ENCODE data around the gene CEBPE. TPM values are rescaled to one million over a fixed set of nuclear protein-coding genes. Genes with fewer than 3 reads are reported as not detected.

Gene CEBPE
- total RNA-seq, 1 experiment from 2014 or later = not detected

GRCh38 chr14:23093526-23093925 lies 25.5 kb downstream of the CEBPE start:
- Histone ChIP-seq H3K27me3 (ENCODE audit: control insufficient read depth, insufficient read depth, low read length) (no peaks in the 10 kb centered on the region), H3K36me3 (replicated peaks; ENCODE audit: control insufficient read depth, insufficient read depth, low read length) (peaks cover 39% of the 10 kb centered on the region), H3K4me3 (ENCODE audit: insufficient read depth, low read depth, low read length) (no peak overlapping the region)
- no peak for DNase-seq

DNA sequence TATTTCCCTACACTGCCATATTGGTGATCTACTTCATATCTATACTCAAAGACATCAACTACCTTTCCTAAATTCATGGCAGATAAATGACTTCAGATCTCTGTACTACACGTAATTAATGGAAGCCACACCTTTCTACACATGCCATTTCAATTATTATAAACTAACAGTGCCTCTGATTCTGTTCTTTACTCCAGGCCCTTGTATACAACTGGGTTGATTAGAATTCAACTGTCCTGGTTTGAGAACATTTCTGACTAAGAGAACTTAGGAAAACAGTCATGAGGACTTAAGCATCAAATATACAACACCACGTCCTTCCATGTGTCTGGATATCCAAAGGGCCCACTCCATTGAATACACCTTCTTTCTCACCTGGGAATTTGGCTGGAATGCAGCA lies 26.0 kb downstream of the CEBPE start:
- DNase-seq = no peak
- Histone ChIP-seq H3K4me3 (ENCODE audit: insufficient read depth, low read depth, low read length) (no peak overlapping the region), H3K27me3 (ENCODE audit: control insufficient read depth, insufficient read depth, low read length) (no peaks in the 10 kb centered on the region), H3K36me3 (replicated peaks; ENCODE audit: control insufficient read depth, insufficient read depth, low read length) (peaks cover 40% of the 10 kb centered on the region)

- Histone ChIP-seq H3K4me3 (ENCODE audit: insufficient read depth, low read depth, low read length) (no peak overlapping the region), H3K27me3 (ENCODE audit: control insufficient read depth, insufficient read depth, low read length) (no peaks in the 10 kb centered on the region)
These were observed 27.5 kb downstream of the CEBPE start for GRCh38 chr14:23091294-23092225.

DNA sequence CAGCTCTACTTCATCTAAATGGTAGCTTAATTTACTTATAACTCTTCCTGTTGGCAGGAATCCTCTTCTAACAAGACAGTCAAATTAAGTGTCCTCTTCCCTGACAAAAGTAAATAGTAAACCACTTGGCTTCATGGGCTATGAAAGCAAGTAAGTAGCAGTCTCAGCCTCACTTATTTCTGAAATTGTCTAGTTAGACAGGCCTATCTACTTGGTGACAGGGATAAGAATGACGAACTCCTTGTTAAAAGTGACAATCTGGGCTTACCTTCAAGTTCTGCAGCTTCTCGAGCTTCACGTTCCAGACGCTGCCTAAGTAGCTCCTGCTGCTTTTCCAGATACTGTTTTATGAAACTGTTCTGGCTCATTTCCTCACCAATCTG lies 28.8 kb downstream of the CEBPE start:
- DNase-seq = no peak
- peaks cover 39% of the 10 kb centered on the region for H3K36me3 ChIP-seq (replicated peaks; ENCODE audit: control insufficient read depth, insufficient read depth, low read length)

More at GRCh38 chr14:23091294-23092225, 27.5 kb downstream of the CEBPE start:
- DNase-seq = no peak
- peaks cover 36% of the 10 kb centered on the region for H3K36me3 ChIP-seq (replicated peaks; ENCODE audit: control insufficient read depth, insufficient read depth, low read length)

DNA sequence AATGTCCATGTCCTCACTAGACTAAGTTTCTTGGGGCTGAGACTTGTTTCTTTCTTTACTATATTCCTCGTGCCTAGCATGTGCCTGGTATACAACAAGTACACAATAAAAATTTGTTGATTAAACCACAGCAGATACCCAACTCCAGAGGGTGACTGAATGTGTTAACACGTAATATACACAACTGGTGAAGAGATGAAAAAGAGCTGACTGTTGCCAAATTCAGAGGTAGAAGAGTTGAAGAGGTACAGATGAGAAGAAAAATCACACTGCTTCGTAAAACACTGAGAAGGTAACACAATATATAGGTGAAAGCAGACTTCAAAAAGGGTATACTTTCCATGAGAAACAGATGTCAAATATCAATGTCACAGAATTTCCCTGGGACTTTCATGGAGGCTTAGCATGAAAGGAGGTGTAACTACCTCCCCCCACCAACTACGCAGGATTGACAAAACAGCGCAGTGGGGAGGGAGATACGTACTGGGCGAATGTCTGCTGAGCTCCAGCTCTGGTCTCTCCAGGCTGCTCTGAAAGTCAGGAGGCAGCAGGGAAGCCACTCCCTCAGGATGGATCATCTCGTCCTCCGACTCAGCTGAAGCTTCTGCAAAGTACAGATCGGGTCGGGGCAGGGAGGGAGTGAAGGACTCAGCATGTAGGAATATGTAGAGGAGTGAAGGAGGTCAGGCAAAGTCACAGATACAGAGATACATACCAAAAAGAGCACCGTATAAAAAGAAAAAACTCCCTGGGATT lies 29.4 kb downstream of the CEBPE start:
- peaks cover 39% of the 10 kb centered on the region for H3K36me3 ChIP-seq (replicated peaks; ENCODE audit: control insufficient read depth, insufficient read depth, low read length)
- no peaks in the 10 kb centered on the region for H3K27me3 ChIP-seq (ENCODE audit: control insufficient read depth, insufficient read depth, low read length)
- H3K4me3 ChIP-seq (ENCODE audit: insufficient read depth, low read depth, low read length) = no peak overlapping the region
- no peak for DNase-seq

More for the DNA sequence above, 28.8 kb downstream of the CEBPE start:
- no peaks in the 10 kb centered on the region for H3K27me3 ChIP-seq (ENCODE audit: control insufficient read depth, insufficient read depth, low read length)
- no peak overlapping the region for H3K4me3 ChIP-seq (ENCODE audit: insufficient read depth, low read depth, low read length)

DNA sequence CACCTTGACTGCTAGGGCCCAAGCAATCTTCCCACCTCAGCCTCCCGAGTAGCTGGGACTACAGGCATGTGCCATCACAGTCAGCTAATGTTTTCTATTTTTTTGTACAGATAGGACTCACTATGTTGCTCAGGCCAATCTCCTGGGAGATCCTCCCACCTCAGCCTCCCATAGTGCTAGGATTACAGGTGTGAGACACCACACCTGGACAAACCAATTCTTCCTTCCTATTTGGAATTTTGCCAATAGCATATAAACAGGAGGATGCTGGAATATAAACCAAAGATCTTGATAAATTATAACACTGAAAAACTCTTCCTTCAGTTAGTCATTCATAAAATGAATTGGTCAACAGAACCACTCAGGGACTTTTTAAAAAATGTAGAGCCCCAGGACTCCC lies 32.5 kb downstream of the CEBPE start:
- no peak for DNase-seq
- Histone ChIP-seq H3K4me3 (ENCODE audit: insufficient read depth, low read depth, low read length) (no peak overlapping the region), H3K36me3 (replicated peaks; ENCODE audit: control insufficient read depth, insufficient read depth, low read length) (peaks cover 28% of the 10 kb centered on the region), H3K27me3 (ENCODE audit: control insufficient read depth, insufficient read depth, low read length) (no peaks in the 10 kb centered on the region)

DNA sequence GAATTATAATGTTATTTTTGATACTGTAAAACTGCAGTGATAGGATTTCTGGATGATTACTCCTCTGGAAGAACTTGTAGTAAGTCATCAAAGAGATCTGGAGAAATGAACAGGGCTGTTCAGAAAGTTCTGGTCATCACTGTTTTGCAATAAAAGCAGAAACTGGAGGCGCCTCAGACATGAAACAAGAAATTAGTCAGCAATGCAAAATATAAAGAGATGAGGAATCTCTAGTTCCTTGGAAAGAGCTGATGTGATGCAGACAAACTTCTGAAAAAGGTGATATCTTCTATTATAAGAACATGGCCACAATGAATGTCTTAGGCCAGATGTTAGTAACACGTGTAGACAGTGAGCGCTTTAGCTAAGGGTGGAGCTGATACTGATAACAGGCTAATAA lies 33.6 kb downstream of the CEBPE start:
- no peak overlapping the region for H3K4me3 ChIP-seq (ENCODE audit: insufficient read depth, low read depth, low read length)
- H3K36me3 ChIP-seq (replicated peaks; ENCODE audit: control insufficient read depth, insufficient read depth, low read length) = peaks cover 28% of the 10 kb centered on the region
- no peak for DNase-seq
- H3K27me3 ChIP-seq (ENCODE audit: control insufficient read depth, insufficient read depth, low read length) = no peaks in the 10 kb centered on the region

GRCh38 chr14:23080474-23080873 lies 38.6 kb downstream of the CEBPE start:
- Histone ChIP-seq H3K36me3 (replicated peaks; ENCODE audit: control insufficient read depth, insufficient read depth, low read length) (peaks cover 42% of the 10 kb centered on the region), H3K27me3 (ENCODE audit: control insufficient read depth, insufficient read depth, low read length) (no peaks in the 10 kb centered on the region), H3K4me3 (ENCODE audit: insufficient read depth, low read depth, low read length) (no peak overlapping the region)
- DNase-seq = no peak

DNA sequence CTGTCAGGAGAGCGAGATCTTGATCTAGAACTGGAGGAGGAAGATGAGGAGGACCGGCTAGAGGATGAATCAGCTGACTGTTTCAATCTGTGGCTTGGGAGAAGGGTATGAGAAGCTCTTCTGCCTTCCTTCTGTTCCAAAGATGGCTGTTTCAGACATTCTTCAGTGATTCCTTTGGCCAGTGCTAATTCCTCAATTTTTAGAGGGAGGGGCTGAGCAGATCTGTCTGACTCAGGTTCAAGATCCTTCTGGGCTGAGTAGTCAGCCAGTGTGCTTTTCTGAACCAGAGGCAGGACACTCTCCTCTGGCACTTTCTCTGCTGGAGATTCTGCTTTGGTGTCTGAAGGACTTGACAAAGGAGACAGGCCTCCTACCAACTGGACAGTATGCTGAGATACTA lies 39.3 kb downstream of the CEBPE start:
- no peaks in the 10 kb centered on the region for H3K27me3 ChIP-seq (ENCODE audit: control insufficient read depth, insufficient read depth, low read length)
- DNase-seq = no peak
- no peak overlapping the region for H3K4me3 ChIP-seq (ENCODE audit: insufficient read depth, low read depth, low read length)
- peaks cover 46% of the 10 kb centered on the region for H3K36me3 ChIP-seq (replicated peaks; ENCODE audit: control insufficient read depth, insufficient read depth, low read length)

DNA sequence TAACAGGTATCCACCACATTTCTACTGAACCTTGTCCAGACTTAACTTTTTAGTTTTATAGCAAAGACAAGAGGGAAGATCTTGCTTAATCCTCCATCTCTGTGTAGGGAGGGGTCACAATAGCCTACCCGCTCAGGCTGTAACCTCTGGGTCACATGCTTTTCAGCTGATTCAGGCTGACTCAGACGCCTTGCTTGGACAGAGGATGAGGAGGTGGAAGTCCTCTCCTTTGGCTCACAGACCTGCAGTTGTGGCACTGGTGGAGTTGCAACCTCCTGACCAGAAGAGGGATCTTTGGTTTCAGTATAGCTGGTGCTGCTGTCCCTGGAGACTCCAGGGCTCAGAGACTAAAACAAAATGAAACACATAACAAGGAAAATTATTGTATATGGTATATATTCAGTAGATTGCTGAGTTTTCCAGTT lies 40.4 kb downstream of the CEBPE start:
- Histone ChIP-seq H3K4me3 (ENCODE audit: insufficient read depth, low read depth, low read length) (no peak overlapping the region), H3K27me3 (ENCODE audit: control insufficient read depth, insufficient read depth, low read length) (no peaks in the 10 kb centered on the region), H3K36me3 (replicated peaks; ENCODE audit: control insufficient read depth, insufficient read depth, low read length) (peaks cover 46% of the 10 kb centered on the region)
- DNase-seq = no peak

- Histone ChIP-seq H3K27me3 (ENCODE audit: control insufficient read depth, insufficient read depth, low read length) (no peaks in the 10 kb centered on the region), H3K36me3 (replicated peaks; ENCODE audit: control insufficient read depth, insufficient read depth, low read length) (peaks cover 48% of the 10 kb centered on the region), H3K4me3 (ENCODE audit: insufficient read depth, low read depth, low read length) (no peak overlapping the region)
- no peak for DNase-seq
These were observed 41.1 kb downstream of the CEBPE start for GRCh38 chr14:23077962-23078361.

DNA sequence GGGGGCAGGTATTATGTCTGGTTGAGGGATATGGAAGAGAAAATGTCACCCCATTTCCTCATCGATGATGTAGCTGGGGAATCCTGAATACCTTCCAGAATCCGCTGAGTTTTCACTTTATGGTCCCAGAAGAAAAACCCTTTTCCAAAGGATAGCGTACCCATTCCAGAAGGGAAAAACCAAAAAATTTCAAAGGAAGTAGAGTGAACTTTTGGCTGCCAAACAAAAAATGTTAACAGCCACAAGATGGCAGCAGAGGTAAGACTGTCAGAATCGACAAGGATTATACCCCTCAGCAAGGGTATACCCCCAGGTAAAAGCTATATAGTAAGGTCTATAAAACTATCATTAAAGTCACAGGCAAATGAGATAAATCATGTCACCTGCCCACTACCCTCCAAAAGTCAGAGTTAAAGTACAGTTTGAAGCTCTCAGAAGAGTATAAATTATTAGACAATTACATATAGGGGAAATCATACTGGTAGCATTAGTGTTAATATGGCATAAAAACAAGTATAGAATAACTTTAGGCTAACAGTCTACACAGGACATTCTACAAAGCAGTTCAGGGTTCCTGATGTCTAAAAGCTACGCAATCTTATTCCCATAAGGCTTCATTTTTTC lies 42.2 kb downstream of the CEBPE start:
- Histone ChIP-seq H3K36me3 (replicated peaks; ENCODE audit: control insufficient read depth, insufficient read depth, low read length) (peaks cover 51% of the 10 kb centered on the region), H3K27me3 (ENCODE audit: control insufficient read depth, insufficient read depth, low read length) (no peaks in the 10 kb centered on the region), H3K4me3 (ENCODE audit: insufficient read depth, low read depth, low read length) (no peak overlapping the region)
- DNase-seq = peak; percentile 58

GRCh38 chr14:23074906-23075305 lies 44.1 kb downstream of the CEBPE start:
- peaks cover 41% of the 10 kb centered on the region for H3K36me3 ChIP-seq (replicated peaks; ENCODE audit: control insufficient read depth, insufficient read depth, low read length)
- H3K27me3 ChIP-seq (ENCODE audit: control insufficient read depth, insufficient read depth, low read length) = no peaks in the 10 kb centered on the region
- H3K4me3 ChIP-seq (ENCODE audit: insufficient read depth, low read depth, low read length) = no peak overlapping the region
- no peak for DNase-seq

DNA sequence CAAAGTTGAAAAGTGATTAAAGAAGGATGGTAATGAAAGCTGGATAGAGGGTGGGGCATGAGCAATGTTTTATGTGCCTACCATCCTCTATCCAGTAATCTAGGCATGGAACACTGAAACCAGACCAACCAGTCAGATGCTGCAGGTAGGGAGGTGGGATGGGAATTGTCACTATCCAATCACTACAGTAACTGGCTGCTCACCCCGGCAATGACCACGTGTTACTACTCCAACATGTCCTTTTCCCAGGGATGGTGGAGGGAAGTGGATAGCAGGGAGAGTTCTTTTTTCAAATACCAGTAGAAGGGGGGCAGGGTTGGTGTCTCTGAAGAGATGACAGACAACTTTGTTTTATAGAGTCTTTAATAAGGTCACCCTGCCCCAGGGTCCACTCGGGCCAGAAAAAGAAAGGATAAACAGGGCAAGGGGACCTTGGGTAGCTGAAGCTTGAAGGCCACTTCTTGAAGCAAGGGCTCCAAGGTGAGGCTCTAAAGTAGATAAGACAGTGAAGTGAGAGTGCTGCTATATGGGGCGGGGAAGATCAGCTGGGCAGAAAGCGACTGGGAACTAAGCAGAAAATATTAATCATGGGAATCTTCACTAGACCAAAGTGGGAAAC lies 47.0 kb downstream of the CEBPE start:
- H3K36me3 ChIP-seq (replicated peaks; ENCODE audit: control insufficient read depth, insufficient read depth, low read length) = peaks cover 36% of the 10 kb centered on the region
- DNase-seq = peak; percentile 55
- H3K4me3 ChIP-seq (ENCODE audit: insufficient read depth, low read depth, low read length) = no peak overlapping the region; the same call in 1 of the 2 replicates
- no peaks in the 10 kb centered on the region for H3K27me3 ChIP-seq (ENCODE audit: control insufficient read depth, insufficient read depth, low read length)
